ENCODE measurements around the gene CARF. TPM values are rescaled to one million over a fixed set of nuclear protein-coding genes. Genes with fewer than 3 reads are reported as not detected.

CARF gene
- total and polyA plus RNA-seq, 2 of the 13 experiments (the other 11 are each of a cell fraction or from before 2014, with no cell fraction given), result 3.0 to 5.4 TPM

DNA sequence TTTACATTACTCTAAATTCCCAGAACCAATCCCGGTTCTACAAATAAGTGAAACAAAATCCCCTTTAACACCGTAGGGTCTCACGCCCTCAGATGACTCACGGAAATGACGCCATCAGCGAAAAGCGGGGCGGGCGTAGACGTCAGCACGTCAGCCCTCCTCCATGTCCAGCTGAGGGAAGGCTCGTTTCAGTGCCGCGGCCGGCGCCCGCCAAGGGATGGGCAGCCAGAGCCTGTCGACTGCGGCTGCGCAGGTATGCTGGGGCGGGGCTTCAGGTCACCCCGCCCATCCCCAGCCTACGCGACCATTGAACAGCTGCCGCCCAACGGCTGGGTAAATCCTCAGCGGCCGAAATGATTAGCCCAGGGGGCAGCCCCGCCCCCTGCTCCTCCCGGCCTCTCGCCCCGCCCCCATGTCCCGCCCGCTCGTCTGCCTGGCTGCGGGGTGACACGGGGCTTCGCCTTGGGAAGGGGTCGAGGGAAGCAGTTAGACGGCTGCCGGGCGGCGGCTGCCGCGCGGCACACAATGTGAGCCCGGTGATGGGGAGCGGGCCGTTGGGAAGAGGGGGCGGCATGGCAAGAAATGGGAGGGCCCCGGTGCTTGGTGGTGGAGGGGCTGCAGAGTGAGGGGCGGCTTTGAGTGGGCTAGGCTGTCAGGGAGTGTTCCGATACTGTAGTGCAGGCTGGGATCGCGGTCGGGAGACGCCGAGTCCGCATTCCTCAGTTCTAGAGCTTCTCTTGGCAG is 102.6 kb downstream of the CARF start, which contains the start of gene NBEAL1 (continued):
- TF ChIP-seq, protein P1, sequence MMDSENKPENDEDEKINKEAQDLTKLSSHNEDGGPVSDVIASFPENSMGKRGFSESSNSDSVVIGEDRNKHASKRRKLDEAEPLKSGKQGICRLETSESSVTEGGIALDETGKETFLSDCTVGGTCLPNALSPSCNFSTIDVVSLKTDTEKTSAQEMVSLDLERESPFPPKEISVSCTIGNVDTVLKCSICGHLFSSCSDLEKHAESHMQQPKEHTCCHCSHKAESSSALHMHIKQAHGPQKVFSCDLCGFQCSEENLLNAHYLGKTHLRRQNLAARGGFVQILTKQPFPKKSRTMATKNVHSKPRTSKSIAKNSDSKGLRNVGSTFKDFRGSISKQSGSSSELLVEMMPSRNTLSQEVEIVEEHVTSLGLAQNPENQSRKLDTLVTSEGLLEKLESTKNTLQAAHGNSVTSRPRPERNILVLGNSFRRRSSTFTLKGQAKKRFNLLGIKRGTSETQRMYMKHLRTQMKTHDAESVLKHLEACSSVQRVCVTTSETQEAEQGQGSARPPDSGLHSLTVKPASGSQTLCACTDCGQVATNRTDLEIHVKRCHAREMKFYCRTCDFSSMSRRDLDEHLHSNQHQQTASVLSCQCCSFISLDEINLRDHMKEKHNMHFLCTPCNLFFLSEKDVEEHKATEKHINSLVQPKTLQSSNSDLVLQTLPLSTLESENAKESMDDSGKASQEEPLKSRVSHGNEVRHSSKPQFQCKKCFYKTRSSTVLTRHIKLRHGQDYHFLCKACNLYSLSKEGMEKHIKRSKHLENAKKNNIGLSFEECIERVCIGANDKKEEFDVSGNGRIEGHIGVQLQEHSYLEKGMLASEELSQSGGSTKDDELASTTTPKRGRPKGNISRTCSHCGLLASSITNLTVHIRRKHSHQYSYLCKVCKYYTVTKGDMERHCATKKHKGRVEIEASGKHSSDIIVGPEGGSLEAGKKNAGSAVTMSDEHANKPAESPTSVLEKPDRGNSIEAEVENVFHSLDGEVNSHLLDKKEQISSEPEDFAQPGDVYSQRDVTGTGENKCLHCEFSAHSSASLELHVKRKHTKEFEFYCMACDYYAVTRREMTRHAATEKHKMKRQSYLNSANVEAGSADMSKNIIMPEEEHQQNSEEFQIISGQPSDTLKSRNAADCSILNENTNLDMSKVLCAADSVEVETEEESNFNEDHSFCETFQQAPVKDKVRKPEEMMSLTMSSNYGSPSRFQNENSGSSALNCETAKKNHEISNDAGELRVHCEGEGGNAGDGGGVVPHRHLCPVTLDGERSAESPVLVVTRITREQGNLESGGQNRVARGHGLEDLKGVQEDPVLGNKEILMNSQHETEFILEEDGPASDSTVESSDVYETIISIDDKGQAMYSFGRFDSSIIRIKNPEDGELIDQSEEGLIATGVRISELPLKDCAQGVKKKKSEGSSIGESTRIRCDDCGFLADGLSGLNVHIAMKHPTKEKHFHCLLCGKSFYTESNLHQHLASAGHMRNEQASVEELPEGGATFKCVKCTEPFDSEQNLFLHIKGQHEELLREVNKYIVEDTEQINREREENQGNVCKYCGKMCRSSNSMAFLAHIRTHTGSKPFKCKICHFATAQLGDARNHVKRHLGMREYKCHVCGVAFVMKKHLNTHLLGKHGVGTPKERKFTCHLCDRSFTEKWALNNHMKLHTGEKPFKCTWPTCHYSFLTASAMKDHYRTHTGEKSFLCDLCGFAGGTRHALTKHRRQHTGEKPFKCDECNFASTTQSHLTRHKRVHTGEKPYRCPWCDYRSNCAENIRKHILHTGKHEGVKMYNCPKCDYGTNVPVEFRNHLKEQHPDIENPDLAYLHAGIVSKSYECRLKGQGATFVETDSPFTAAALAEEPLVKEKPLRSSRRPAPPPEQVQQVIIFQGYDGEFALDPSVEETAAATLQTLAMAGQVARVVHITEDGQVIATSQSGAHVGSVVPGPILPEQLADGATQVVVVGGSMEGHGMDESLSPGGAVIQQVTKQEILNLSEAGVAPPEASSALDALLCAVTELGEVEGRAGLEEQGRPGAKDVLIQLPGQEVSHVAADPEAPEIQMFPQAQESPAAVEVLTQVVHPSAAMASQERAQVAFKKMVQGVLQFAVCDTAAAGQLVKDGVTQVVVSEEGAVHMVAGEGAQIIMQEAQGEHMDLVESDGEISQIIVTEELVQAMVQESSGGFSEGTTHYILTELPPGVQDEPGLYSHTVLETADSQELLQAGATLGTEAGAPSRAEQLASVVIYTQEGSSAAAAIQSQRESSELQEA (CRISPR knock-in tag; IDR thresholded peaks at IDR 0.05; ENCODE audit: not compliant biosample characterization), result peak; percentile 89
- TF ChIP-seq ZNF205 (CRISPR knock-in tag; IDR thresholded peaks at IDR 0.05), result no peak
- TF ChIP-seq, protein P2, sequence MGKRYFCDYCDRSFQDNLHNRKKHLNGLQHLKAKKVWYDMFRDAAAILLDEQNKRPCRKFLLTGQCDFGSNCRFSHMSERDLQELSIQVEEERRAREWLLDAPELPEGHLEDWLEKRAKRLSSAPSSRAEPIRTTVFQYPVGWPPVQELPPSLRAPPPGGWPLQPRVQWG (CRISPR knock-in tag; IDR thresholded peaks at IDR 0.05; ENCODE audit: borderline replicate concordance, low read depth), result no peak
- TF ChIP-seq ZNF577 (CRISPR knock-in tag; IDR thresholded peaks at IDR 0.05; ENCODE audit: borderline replicate concordance, low read depth), result no peak
- TF ChIP-seq ADNP (CRISPR knock-in tag; IDR thresholded peaks at IDR 0.05), result no peak
- TF ChIP-seq, protein P3, sequence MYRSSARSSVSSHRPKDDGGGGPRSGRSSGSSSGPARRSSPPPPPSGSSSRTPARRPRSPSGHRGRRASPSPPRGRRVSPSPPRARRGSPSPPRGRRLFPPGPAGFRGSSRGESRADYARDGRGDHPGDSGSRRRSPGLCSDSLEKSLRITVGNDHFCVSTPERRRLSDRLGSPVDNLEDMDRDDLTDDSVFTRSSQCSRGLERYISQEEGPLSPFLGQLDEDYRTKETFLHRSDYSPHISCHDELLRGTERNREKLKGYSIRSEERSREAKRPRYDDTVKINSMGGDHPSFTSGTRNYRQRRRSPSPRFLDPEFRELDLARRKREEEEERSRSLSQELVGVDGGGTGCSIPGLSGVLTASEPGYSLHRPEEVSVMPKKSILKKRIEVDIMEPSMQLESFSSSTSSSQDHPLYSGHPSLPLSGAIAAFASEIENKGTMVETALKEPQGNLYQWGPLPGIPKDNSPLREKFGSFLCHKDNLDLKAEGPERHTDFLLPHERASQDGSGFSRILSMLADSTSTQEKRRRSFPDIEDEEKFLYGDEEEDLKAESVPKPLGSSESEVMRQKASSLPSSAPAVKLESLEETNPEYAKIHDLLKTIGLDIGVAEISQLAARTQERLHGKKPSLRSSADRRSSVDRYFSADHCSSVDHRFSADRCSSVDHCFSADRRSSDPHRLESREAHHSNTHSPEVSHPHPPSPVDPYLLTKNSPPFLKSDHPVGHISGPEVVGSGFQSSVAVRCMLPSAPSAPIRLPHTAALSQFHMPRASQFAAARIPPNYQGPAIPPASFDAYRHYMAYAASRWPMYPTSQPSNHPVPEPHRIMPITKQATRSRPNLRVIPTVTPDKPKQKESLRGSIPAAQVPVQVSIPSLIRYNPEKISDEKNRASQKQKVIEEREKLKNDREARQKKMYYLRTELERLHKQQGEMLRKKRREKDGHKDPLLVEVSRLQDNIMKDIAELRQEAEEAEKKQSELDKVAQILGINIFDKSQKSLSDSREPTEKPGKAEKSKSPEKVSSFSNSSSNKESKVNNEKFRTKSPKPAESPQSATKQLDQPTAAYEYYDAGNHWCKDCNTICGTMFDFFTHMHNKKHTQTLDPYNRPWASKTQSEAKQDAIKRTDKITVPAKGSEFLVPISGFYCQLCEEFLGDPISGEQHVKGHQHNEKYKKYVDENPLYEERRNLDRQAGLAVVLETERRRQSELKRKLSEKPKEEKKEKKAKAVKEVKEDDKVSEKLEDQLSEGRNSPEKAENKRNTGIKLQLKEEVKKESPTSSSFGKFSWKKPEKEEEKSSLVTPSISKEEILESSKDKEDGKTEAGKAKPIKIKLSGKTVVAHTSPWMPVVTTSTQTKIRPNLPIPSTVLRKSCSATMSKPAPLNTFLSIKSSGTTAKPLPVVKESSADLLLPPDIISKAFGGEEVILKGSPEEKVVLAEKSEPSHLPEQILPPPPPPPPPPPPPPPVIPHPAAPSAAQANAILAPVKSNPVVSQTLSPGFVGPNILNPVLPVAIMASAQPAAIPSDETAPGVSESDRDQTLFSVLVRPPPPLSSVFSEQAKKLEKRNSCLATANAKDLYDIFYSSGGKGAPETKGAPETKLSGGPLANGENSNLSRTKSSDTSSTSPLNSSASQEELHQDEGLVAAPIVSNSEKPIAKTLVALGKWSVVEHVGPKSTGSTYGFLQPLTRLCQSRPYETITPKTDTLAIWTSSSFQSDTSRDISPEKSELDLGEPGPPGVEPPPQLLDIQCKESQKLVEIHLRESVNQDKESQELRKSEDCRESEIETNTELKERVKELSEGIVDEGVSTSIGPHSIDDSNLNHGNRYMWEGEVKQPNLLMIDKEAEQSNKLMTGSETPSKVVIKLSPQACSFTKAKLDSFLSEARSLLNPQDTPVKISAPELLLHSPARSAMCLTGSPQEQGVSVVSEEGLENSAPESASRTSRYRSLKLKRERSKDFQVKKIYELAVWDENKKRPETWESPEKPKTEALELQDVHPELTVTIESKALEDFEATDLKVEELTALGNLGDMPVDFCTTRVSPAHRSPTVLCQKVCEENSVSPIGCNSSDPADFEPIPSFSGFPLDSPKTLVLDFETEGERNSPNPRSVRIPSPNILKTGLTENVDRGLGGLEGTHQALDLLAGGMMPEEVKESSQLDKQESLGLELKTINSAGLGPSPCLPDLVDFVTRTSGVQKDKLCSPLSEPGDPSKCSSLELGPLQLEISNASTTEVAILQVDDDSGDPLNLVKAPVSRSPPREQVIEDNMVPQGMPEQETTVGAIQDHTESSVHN (CRISPR knock-in tag; IDR thresholded peaks at IDR 0.05), result no peak
- TF ChIP-seq HIVEP1 (CRISPR knock-in tag; IDR thresholded peaks at IDR 0.05), result peak; percentile 84; the same call in 1 of the 2 replicates
- TF ChIP-seq HHEX (CRISPR knock-in tag; IDR thresholded peaks at IDR 0.05), result no peak

All from HepG2 (cell line).